H1 (cell line): Measurements from ENCODE around the gene ENTPD8. TPM values are rescaled to one million over a fixed set of nuclear protein-coding genes. Genes with fewer than 3 reads are reported as not detected.

ENCODE experiments used
- CTCF ChIA-PET: fragments of 300-600 bp; sonication (Branson Sonifier 250); formaldehyde crosslinking; loops from one replicate; lab custom pipeline; 2021; ENCODE audit not compliant: partially characterized antibody; lab: Charles Lee
- POLR2A ChIA-PET: fragments of 300-600 bp; sonication (Branson Sonifier 250); formaldehyde crosslinking; loops from one replicate; lab custom pipeline; 2021; ENCODE audit warnings: inconsistent platforms; ENCODE audit not compliant: partially characterized antibody; lab: Charles Lee
- DNase-seq, 2 experiments: peaks; one replicate each; pipeline versions ENCODE4 v3.0.0 to v3.0.0-alpha.2; 2010 to 2022; ENCODE audit warnings: low spot score in 2 of 2, low read depth in 1 of 2, mixed read lengths in 1 of 2
- FAIRE-seq: peaks from 2 replicates; lab custom pipeline; 2011; peaks lifted over from hg19 to GRCh38; lab: Jason Lieb, UNC
- H2AFZ ChIP-seq: 2 replicates; pipeline ENCODE4 v1.8.1; 2012; ENCODE audit warnings: low read length, inconsistent platforms
- H2AK5ac ChIP-seq: 2 replicates; pipeline ENCODE4 v1.6.1; 2013; ENCODE audit warnings: low read depth, low read length
- H2BK120ac ChIP-seq: replicated peaks from 2 replicates; pipeline ENCODE3; 2013; ENCODE audit warnings: low read depth, low read length, inconsistent platforms
- H2BK12ac ChIP-seq: 2 replicates; pipeline ENCODE4 v1.6.1; 2013; ENCODE audit warnings: low read depth, low read length
- H2BK15ac ChIP-seq: 2 replicates; pipeline ENCODE4 v1.6.1; 2013; ENCODE audit warnings: low read length
- H2BK20ac ChIP-seq: 2 replicates; pipeline ENCODE4 v1.6.1; 2013; ENCODE audit warnings: low read length
- H2BK5ac ChIP-seq: 2 replicates; pipeline ENCODE4 v1.6.1; 2013; ENCODE audit warnings: low read depth, low read length
- H3K14ac ChIP-seq: 2 replicates; pipeline ENCODE4 v1.6.1; 2013; ENCODE audit warnings: inconsistent platforms; ENCODE audit not compliant: insufficient read length
- H3K18ac ChIP-seq: 2 replicates; pipeline ENCODE4 v1.6.1; 2013; ENCODE audit warnings: low read length; ENCODE audit errors: extremely low read depth
- H3K23ac ChIP-seq: 2 replicates; pipeline ENCODE4 v1.6.1; 2013; ENCODE audit warnings: inconsistent platforms; ENCODE audit not compliant: insufficient read length
- H3K23me2 ChIP-seq: 2 replicates; pipeline ENCODE4 v1.6.1; 2013; ENCODE audit warnings: low read depth, low read length
- H3K27ac ChIP-seq: 2 replicates; pipeline ENCODE4 v1.6.1; 2011; ENCODE audit warnings: low read depth, low read length, inconsistent platforms
- H3K27me3 ChIP-seq, 4 experiments: replicated peaks in 1 of 4; 1 replicate in 1 of 4; 2 replicates in 3 of 4; pipeline versions ENCODE4 v1.6.1 to v1.8.1; 2011 to 2013; ENCODE audit warnings: low read length in 3 of 4, mild to moderate bottlenecking in 3 of 4, inconsistent platforms in 2 of 4, mixed read lengths in 2 of 4, moderate library complexity in 1 of 4; ENCODE audit not compliant: control insufficient read depth in 3 of 4, insufficient read depth in 3 of 4; ENCODE audit errors: extremely low read depth in 1 of 4
- H3K36me3 ChIP-seq, 4 experiments: 2 replicates each; pipeline versions ENCODE4 v1.6.1 to v1.8.1; 2011 to 2013; ENCODE audit warnings: mild to moderate bottlenecking in 4 of 4, low read length in 3 of 4, moderate library complexity in 2 of 4, control low read depth in 1 of 4, inconsistent platforms in 1 of 4; ENCODE audit not compliant: insufficient read depth in 4 of 4, control insufficient read depth in 2 of 4
- H3K4ac ChIP-seq: replicated peaks from 2 replicates; pipeline ENCODE3; 2013; ENCODE audit warnings: low read length, low read depth, mixed read lengths, inconsistent platforms; ENCODE audit not compliant: insufficient read length
- H3K4me1 ChIP-seq, 4 experiments: replicated peaks in 1 of 4; 1 replicate in 1 of 4; 2 replicates in 3 of 4; pipeline versions ENCODE4 v1.6.1 to v1.8.1; 2011 to 2013; ENCODE audit warnings: low read length in 3 of 4, inconsistent platforms in 2 of 4, mixed read lengths in 1 of 4; ENCODE audit not compliant: insufficient read depth in 4 of 4, control insufficient read depth in 3 of 4
- H3K4me2 ChIP-seq, 2 experiments: 2 replicates each; pipeline versions ENCODE4 v1.6.1 to v1.8.1; 2011 to 2013; ENCODE audit warnings: low read depth in 2 of 2, low read length in 2 of 2, control low read depth in 1 of 2, inconsistent platforms in 1 of 2, mild to moderate bottlenecking in 1 of 2; ENCODE audit not compliant: insufficient read depth in 1 of 2
- H3K4me3 ChIP-seq, 4 experiments: fragments of 200-600, 300-600 bp in 1 of 4; sonication (generic), shearing (Covaris generic), sonication (Bioruptor Twin) in 1 of 4; 2 replicates each; pipeline versions ENCODE4 v1.5.1 to v1.8.1; 2011 to 2016; ENCODE audit warnings: low read length in 4 of 4, low read depth in 3 of 4, control low read depth in 2 of 4, inconsistent platforms in 2 of 4, mild to moderate bottlenecking in 2 of 4, mixed read lengths in 1 of 4, moderate library complexity in 1 of 4; ENCODE audit not compliant: insufficient read depth in 2 of 4; ENCODE audit errors: extremely low read depth in 1 of 4
- H3K56ac ChIP-seq: replicated peaks from 2 replicates; pipeline ENCODE3; 2013; ENCODE audit warnings: low read depth, mild to moderate bottlenecking, mixed read lengths, low read length, inconsistent platforms; ENCODE audit not compliant: insufficient read length
- H3K79me1 ChIP-seq: 2 replicates; pipeline ENCODE4 v1.6.1; 2013; ENCODE audit warnings: low read depth, low read length, control low read depth
- H3K79me2 ChIP-seq, 2 experiments: 2 replicates each; pipeline versions ENCODE4 v1.6.1 to v1.8.1; 2012 to 2013; ENCODE audit warnings: low read length in 2 of 2, mild to moderate bottlenecking in 2 of 2, inconsistent platforms in 1 of 2; ENCODE audit not compliant: insufficient read depth in 2 of 2, control insufficient read depth in 1 of 2
- H3K9ac ChIP-seq, 4 experiments: replicated peaks in 1 of 4; 1 replicate in 1 of 4; 2 replicates in 3 of 4; pipeline versions ENCODE4 v1.6.1 to v1.8.1; 2011 to 2013; ENCODE audit warnings: low read depth in 3 of 4, low read length in 3 of 4, control low read depth in 2 of 4, mild to moderate bottlenecking in 2 of 4, moderate library complexity in 2 of 4, inconsistent platforms in 1 of 4; ENCODE audit errors: extremely low read depth in 1 of 4
- H3K9me3 ChIP-seq, 2 experiments: 2 replicates each; pipeline versions ENCODE4 v1.6.1 to v1.8.1; 2012 to 2013; ENCODE audit warnings: mild to moderate bottlenecking in 2 of 2, moderate library complexity in 2 of 2, control low read depth in 1 of 2, inconsistent platforms in 1 of 2, low read depth in 1 of 2, low read length in 1 of 2, mixed read lengths in 1 of 2; ENCODE audit not compliant: insufficient read depth in 2 of 2
- H4K20me1 ChIP-seq, 2 experiments: replicated peaks in 1 of 2; 2 replicates each; pipeline versions ENCODE3 to v1.8.1; 2011 to 2013; ENCODE audit warnings: inconsistent platforms in 2 of 2, low read length in 2 of 2, mild to moderate bottlenecking in 1 of 2; ENCODE audit not compliant: insufficient read depth in 2 of 2, control insufficient read depth in 1 of 2
- H4K5ac ChIP-seq: 2 replicates; pipeline ENCODE4 v1.6.1; 2013; ENCODE audit warnings: low read length, low read depth, mixed read lengths, inconsistent platforms; ENCODE audit not compliant: insufficient read length
- H4K8ac ChIP-seq: 2 replicates; pipeline ENCODE4 v1.8.0; 2013; ENCODE audit warnings: mild to moderate bottlenecking, moderate library complexity, low read length, inconsistent platforms; ENCODE audit not compliant: insufficient read depth; ENCODE audit errors: extremely low read depth
- H4K91ac ChIP-seq: replicated peaks from 2 replicates; pipeline ENCODE3; 2013; ENCODE audit warnings: low read length, mixed read lengths, inconsistent platforms; ENCODE audit not compliant: insufficient read length
- ASH2L ChIP-seq: fragments of 200-600, 300-600 bp; sonication (generic); IDR thresholded peaks from one replicate; pipeline ENCODE4 v1.7.1; 2017; ENCODE audit warnings: low read length
- GTF2F1 ChIP-seq: IDR thresholded peaks from 2 replicates; pipeline ENCODE4 v1.6.1; 2012; ENCODE audit warnings: low read depth, low read length, improper control_type of control experiment, borderline replicate concordance
- KDM5A ChIP-seq: fragments of 200-600 bp; IDR thresholded peaks from 2 replicates; pipeline ENCODE4 v1.7.1; 2012; ENCODE audit warnings: mild to moderate bottlenecking, low read length, inconsistent platforms, mixed read lengths
- MAFK ChIP-seq: IDR thresholded peaks from 2 replicates; pipeline ENCODE4 v1.6.1; 2012; ENCODE audit warnings: low read depth, mild to moderate bottlenecking, improper control_type of control experiment, low read length
- RNF2 ChIP-seq: fragments of 200-900, 300-1000 bp; sonication (generic); IDR thresholded peaks from 2 replicates; pipeline ENCODE4 v1.7.1; 2016; ENCODE audit warnings: borderline replicate concordance, low read depth, mild to moderate bottlenecking, antibody characterized with exemption, low read length; ENCODE audit not compliant: poor library complexity, severe bottlenecking; ENCODE audit errors: missing control alignments
- SUZ12 ChIP-seq: fragments of 200-600 bp; sonication (generic); IDR thresholded peaks from 2 replicates; pipeline ENCODE4 v1.6.1; 2012; ENCODE audit warnings: mild to moderate bottlenecking, inconsistent platforms, low read length, moderate library complexity, mixed read lengths
- YY1 ChIP-seq: IDR thresholded peaks from 2 replicates; pipeline ENCODE4 v1.6.1; 2011; ENCODE audit warnings: low read depth, mild to moderate bottlenecking, low read length
- ZNF274 ChIP-seq: IDR thresholded peaks from 2 replicates; pipeline ENCODE4 v1.7.0; 2012; ENCODE audit warnings: low read length, borderline replicate concordance; ENCODE audit errors: extremely low read depth
- WGBS, 2 experiments: shearing (Covaris generic) in 1 of 2; methylation state at CpG; one replicate each; pipeline versions ENCODE4 v1.1.6 to v1.1.7; 2013 to 2015; ENCODE audit warnings: low lambda C conversion rate in 2 of 2, mixed read lengths in 2 of 2, inconsistent platforms in 1 of 2, low coverage in 1 of 2, missing lambda C conversion rate in 1 of 2; ENCODE audit not compliant: insufficient replicate concordance in 2 of 2, insufficient coverage in 1 of 2, insufficient read length in 1 of 2; ENCODE audit errors: extremely low coverage in 1 of 2, missing lambda C conversion rate in 1 of 2; 5-methylcytosine and 5-hydroxymethylcytosine counted together
- polyA plus RNA-seq, 7 experiments: library from polyadenylated mRNA; depleted of rRNA in 3 of 7; stranded (reverse) in 5 of 7; unstranded in 2 of 7; fragments of >200 nt in 5 of 7; fragments of 200-250 nt in 2 of 7; gene quantifications; 1 replicate in 5 of 7; 2 replicates in 1 of 7; 4 replicates in 1 of 7; pipeline versions ENCODE4 v1.2.1 to v1.2.3, GENCODE V29; 2011 to 2013; ENCODE audit warnings: missing spikeins in 2 of 7, mixed read lengths in 2 of 7
- total RNA-seq: library from RNA; stranded (reverse); fragmentation: NEBNext Ultra II Directional; extraction: Animal tissue kit (Norgen Biotek cat#: 25700); gene quantifications from 2 replicates; pipeline ENCODE4 v1.2.1, GENCODE V29; 2021

The ENTPD8 gene
- total and polyA plus RNA-seq, 2 of the 8 experiments (the other 6 are each of a cell fraction or from before 2014, with no cell fraction given): 0.48 to 0.51 TPM

DNA sequence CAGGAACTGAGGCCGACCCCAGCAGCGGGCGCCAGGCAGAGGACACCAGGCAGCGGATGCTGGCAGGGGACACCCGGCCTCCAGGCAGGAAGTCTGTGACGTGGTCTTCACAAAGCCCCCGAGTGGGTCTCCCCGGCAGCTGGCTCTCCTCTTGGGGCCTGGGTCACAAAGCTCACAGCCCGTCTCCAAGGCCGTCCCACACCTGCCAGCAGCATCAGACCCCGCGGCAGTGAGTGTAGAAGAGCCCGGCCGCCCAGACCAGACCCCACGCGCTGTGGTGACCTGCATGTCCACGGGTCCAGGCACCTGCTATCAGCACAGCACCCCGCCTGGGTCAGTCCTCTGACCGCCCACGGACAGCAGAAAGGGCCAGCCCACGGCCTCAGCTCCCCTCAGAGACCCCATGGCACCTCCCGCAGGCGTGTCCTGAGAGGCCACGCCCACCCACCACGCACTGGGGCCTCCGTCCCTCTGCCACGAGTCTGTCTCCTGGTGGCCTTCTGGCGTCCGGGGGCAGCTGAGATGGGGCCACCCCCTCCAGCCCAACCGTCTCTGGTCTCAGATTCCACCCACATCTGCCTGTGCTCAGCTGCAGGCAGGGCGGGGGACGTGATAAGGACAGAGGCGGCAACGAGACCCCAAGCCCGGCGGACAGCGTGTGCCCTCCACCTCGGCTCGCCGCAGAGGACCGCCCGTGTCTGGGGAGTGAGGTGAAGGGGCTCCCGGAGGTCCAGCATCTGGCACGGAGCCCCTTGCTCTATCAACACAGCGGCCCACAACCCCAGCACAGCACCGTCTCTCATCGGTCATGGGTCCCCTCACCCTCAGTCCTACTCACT, 52.3 kb downstream of the ENTPD8 start:
- peak overlapping the region; percentile 68; the same call in 1 of the 2 replicates for H4K8ac ChIP-seq
- no peaks in the 10 kb centered on the region for H3K79me2 ChIP-seq
- ChIA-PET CTCF (no interaction called here), POLR2A (interaction anchor here (0.6 to 1.6 kb wide), 4 partner anchors 14 to 148 kb away, joined by 3 read pairs; partner anchors contain the start of gene TUBB4B)
- DNase-seq: no peak
- H3K4ac ChIP-seq: no peak overlapping the region
- no peak overlapping the region for H3K56ac ChIP-seq
- no peak overlapping the region for H2BK20ac ChIP-seq
- no peak overlapping the region for H2BK5ac ChIP-seq
- no peak overlapping the region for H4K5ac ChIP-seq
- H3K27me3 ChIP-seq: no peaks in the 10 kb centered on the region
- TF ChIP-seq RNF2 (no peak), MAFK (no peak), KDM5A (no peak), ASH2L (no peak), YY1 (no peak), ZNF274 (no peak), SUZ12 (no peak), GTF2F1 (no peak)
- no peak overlapping the region for H3K4me2 ChIP-seq
- 87% methylated on average over 36 of the region's 47 CpGs; no CpG with 5 or more reads in 1 of the 2 experiments for WGBS, 2 experiments
- no peak overlapping the region for H3K14ac ChIP-seq
- H3K4me1 ChIP-seq: no peaks in the 10 kb centered on the region; a peak in 1 of 7 replicates
- H3K79me1 ChIP-seq: no peaks in the 10 kb centered on the region
- H2BK12ac ChIP-seq: no peak overlapping the region
- H2BK120ac ChIP-seq: no peak overlapping the region
- no peak overlapping the region for H2AFZ ChIP-seq
- no peaks in the 10 kb centered on the region for H3K9me3 ChIP-seq
- no peak overlapping the region for H3K18ac ChIP-seq
- no peaks in the 10 kb centered on the region for H3K23me2 ChIP-seq
- no peak overlapping the region for H4K91ac ChIP-seq
- peaks cover 0 to 6% of the 10 kb centered on the region in 2 experiments for H4K20me1 ChIP-seq
- H2BK15ac ChIP-seq: no peak overlapping the region
- no peaks in the 10 kb centered on the region for H3K36me3 ChIP-seq
- H2AK5ac ChIP-seq: no peak overlapping the region
- no peak overlapping the region for H3K9ac ChIP-seq
- H3K23ac ChIP-seq: no peak overlapping the region
- H3K4me3 ChIP-seq: no peak overlapping the region
- H3K27ac ChIP-seq: no peak overlapping the region
- no peak for FAIRE-seq
